A172 (cell line): ENCODE measurements around the gene PPARGC1A. TPM values are rescaled to one million over a fixed set of nuclear protein-coding genes. Genes with fewer than 3 reads are reported as not detected.

ENCODE experiments used
- DNase-seq: peaks from one replicate; pipeline ENCODE4 v3.0.0-alpha.2; 2015; ENCODE audit warnings: low spot score
- total RNA-seq: library from RNA; depleted of rRNA; stranded (reverse); fragments of >200 nt; shearing (Covaris generic); gene quantifications from 2 replicates; pipeline ENCODE4 v1.2.3, GENCODE V29; 2014

The PPARGC1A gene
- total RNA-seq, 1 experiment from 2014 or later: 3.1 TPM

DNA sequence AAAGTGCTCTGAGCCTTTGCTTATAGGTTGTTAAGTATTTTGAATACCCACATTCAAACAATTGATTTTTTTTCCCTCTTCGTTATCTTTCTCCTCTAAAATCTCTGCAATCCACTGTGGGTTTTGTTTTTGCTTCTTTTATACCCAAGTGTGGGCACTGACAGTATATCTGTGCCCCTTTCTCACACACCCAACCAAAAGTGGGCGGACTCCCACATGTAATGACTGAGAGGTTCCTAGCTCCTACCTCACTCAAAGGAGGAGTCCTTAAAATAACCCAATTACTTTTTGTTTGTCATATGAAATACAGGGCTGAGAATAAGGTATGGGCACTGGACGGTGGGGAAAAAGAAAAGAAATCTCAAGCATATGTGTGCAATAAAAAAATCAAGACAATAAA, 51.7 kb downstream of the PPARGC1A start:
- no peak for DNase-seq

DNA sequence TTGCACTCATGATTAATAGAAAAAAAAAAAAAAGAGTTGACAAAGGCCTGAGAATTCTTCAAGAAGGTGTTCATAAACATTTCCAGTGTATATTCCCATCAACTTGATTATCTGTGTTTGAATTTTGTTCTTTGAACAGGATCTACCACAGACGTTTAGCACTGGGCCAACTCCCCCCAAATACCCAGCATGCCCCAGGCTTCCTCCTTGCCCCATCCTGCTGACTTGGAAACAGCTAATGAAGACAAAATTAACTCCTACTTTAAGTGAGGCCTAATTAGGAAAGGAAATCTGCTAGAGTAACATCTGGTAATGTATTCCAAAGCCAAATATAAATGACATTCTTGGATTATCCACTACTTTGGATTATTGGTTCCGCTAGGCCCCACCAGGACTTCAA, 52.5 kb downstream of the PPARGC1A start:
- no peak for DNase-seq

GRCh38 chr4:23835774-23836478, 53.9 kb downstream of the PPARGC1A start:
- no peak for DNase-seq

- DNase-seq: no peak
Measured at GRCh38 chr4:23828779-23829178, 61.1 kb downstream of the PPARGC1A start.

- DNase-seq: peak; percentile 5
Measured at GRCh38 chr4:23828020-23828715, 61.7 kb downstream of the PPARGC1A start.

- peak; percentile 40 for DNase-seq
Measured at GRCh38 chr4:23822181-23822580, 67.7 kb downstream of the PPARGC1A start.

GRCh38 chr4:23819041-23819511, 70.8 kb downstream of the PPARGC1A start:
- no peak for DNase-seq

DNA sequence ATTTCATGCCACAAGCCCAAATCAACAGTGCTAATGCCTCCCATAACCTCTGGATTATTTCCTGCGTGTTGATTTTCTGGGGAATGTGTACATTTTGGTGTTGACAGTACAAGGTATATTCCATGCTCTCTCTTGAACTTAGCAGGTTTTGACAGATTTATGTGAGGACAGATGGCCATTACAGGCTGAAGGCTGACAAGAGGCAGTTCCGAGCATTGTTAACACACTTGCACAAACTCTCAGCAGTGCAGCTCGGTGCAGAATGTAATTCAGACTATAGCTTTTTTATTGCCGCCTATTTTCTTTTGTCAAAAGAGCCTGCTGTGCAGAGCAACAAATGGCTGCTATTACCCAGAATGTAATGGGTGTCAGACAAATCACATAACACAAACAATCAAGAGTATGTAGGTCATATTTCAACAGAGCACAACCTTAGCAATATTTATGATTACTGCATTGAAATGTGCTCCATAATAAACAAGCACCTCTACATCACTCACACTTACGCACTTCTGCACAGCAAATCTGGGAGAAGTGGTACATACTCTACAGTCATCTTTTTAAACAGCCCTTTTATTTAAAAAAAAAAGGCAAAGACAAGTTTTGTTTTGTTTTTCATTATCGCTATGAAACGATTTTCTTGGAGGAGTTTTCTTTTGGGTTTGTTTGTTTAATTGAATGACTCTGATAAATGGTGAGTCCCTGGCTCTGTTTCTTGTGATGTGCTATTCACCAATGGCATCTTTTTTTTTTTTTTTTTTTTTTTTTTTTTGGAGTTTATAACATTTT, 71.6 kb downstream of the PPARGC1A start:
- no peak for DNase-seq

GRCh38 chr4:23814996-23815660, 74.7 kb downstream of the PPARGC1A start:
- no peak for DNase-seq

DNA sequence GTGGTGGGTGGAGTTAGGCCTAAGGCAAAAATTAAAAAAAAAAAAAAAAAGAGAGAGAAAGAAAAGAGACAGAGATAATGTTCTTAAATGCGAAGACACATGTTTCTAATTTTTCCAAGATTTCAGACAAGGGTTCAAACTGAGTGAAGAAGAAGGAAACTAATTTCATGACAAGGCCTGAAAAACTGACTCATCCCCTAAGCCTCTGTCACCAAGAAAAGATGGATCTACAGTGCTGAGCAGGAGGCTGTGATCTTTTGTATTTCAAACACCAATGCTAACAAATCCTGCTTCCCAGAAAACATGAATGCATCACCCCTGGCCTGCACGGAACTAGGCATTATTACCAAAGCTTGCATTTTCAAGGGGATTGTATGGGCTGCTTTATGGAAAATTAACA, 75.3 kb downstream of the PPARGC1A start:
- no peak for DNase-seq

DNA sequence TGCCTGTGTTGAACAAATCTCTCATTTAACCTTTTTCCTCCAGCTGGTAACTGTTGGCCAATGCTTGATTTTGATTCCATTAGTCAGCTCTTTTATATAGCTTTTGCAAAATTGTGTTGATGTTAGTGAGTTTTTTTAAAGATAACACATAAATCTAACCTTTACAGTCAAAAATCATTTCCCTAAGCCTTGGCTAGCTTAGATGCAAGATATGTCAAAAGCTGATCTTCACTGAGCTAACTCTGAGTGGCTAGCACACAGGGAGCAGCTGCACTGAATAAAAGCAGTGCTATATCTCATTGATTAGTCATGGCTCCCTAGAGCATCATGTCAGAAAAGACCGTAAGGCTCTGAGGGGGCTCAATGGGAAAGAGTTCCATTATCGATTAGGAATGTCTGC, 78.7 kb downstream of the PPARGC1A start:
- no peak for DNase-seq

DNA sequence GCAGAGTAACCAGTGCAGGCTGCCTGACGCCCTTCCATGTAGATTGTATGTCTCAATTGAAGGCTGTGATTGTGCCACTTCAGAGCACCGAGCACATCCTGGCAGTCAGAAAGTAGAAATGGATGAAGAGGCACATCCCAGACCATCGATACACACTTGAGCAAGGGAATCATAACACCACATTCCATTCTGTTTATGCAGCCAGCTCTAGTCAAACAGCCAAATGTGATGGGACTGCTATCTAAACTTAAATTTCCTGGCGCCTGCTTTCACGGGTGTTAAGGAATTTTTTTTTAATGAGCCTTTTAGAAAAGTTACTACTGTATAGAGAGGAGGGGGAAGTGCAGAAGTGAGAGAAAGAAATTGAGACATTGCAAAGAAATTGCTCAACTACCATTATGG, 84.4 kb downstream of the PPARGC1A start:
- peak; percentile 17 for DNase-seq

- DNase-seq: peak; percentile 71
Measured at GRCh38 chr4:23789762-23790161, 100.1 kb downstream of the PPARGC1A start.

- DNase-seq: peak; percentile 39
Measured at GRCh38 chr4:23788460-23788859, 101.4 kb downstream of the PPARGC1A start.

DNA sequence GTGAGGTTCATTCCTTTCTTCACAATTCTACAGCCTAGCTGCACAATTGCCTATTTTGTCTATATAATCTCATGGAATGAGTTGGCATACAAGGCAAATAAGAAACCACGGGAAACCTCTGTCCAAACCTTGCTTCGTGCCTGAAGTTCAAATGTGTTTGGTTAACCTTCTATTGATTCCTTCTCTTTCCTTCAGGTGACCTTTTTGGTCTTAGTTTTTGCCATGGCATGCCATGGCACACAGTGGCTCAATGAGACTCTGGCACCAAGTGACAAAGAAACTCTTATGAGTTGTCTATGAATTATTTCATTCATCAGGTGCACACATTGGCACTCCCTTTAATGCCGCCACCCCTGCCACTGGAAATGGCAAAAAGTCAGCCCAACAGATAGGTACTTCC, 101.8 kb downstream of the PPARGC1A start:
- DNase-seq: no peak

GRCh38 chr4:23782778-23783437, 106.9 kb downstream of the PPARGC1A start:
- no peak for DNase-seq

GRCh38 chr4:23779839-23780238, 110.0 kb downstream of the PPARGC1A start:
- DNase-seq: no peak

DNA sequence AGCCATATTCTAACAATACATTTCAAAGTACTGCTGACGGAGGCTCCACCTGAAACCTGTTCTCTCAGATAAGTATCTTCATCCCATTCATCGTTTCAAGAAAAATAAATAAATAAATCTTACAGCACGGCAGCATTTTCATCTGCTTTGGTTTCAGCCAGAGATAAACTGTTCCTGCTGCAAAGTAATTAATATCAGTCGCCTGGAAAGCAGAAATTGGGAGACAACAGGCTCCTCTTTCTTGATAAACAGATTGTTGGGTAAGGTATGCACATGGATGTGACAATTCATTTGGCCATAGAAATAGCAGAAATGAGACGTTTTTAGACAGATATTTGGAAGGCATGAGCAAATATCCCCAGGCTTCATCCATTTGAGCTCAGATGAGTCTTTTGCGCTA, 110.4 kb downstream of the PPARGC1A start:
- DNase-seq: no peak

- DNase-seq: no peak
Measured at GRCh38 chr4:23775694-23776093, 114.2 kb downstream of the PPARGC1A start.

DNA sequence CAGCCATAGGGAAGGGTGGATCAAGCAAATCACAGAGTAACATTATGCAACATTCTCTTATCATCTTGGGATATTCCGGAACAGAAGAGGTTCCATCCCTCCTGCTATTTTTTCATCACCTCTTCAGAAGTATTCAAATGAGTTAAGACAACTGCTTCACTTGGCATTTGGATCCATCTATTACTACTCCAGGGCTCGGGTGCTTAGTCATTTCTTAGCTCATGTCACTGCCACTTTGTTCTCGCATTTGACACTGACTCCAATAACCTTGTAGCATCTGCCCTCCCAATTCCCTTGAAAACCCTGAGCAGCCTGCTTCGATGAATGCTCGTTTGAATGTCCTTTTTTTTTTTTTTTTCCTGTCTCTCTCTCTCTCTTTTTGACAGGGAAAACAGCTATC, 114.9 kb downstream of the PPARGC1A start:
- no peak for DNase-seq

DNA sequence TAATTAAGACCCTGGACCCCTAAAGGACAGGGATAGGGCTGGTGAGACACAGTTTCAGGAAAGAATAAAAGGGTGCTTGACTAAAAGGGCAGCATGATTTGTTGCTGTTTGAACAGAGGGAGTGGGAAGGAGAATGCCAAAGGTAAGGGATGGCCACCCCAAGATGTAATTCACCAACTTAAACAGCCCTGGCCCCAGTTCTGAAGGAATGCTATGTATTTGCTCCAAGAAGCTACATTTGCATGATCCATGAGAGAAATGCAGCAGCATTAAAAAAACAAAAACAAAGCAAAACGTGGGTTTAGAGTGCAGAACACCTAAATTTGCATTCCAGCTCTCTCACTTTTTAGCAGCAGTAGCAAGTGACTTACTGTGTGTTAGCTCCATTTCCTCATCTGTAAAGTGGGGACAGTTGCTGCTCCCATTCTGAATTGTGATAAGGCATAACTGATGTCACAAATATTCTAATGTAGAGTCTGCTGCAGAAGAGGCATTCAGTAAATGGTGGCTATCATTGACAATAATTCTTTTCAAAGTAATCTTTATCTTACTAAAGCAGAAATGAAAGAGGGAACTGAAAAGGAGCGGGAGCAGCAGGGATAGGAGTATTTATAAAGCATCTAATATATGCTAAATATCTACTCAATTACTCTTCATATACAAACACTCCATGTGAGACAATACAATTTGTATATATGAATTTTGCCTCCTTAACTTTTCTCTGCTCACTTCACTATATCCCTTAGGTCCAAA, 115.8 kb downstream of the PPARGC1A start:
- DNase-seq: no peak
